BE2C (cell line): Measurements from ENCODE around the gene COPS2.

Source experiments
- DNase-seq: peaks from one replicate; pipeline ENCODE4 v3.0.0-alpha.2; 2020
- H3K27me3 ChIP-seq: fragments of 250-450 bp; sonication (Bioruptor Pico); 2 replicates; pipeline ENCODE4 v1.5.1; 2020; ENCODE audit warnings: mild to moderate bottlenecking
- H3K36me3 ChIP-seq: fragments of 250-450 bp; sonication (Bioruptor Pico); 2 replicates; pipeline ENCODE4 v1.5.1; 2020; ENCODE audit warnings: mild to moderate bottlenecking
- H3K4me1 ChIP-seq: fragments of 250-450 bp; sonication (Bioruptor Pico); 2 replicates; pipeline ENCODE4 v1.5.1; 2020
- H3K4me3 ChIP-seq: 2 replicates; pipeline ENCODE4 v1.5.1; 2011; ENCODE audit warnings: low read depth, low read length
- H3K9me3 ChIP-seq: fragments of 250-450 bp; sonication (Bioruptor Pico); 2 replicates; pipeline ENCODE4 v1.5.1; 2020
- CTCF ChIP-seq: IDR thresholded peaks from 2 replicates; pipeline ENCODE4 v1.5.1; 2012; ENCODE audit warnings: mild to moderate bottlenecking, low read depth, low read length

COPS2 gene

GRCh38 chr15:49169880-49170597 is 14.6 kb upstream of the COPS2 start, which contains the start of gene GALK2:
Gene GALK2 (plus strand): TSS chr15:49170247. CDS start chr15:49170323, 76 bp downstream.
- Histone ChIP-seq H3K36me3 (no peaks in the 10 kb centered on the region), H3K9me3 (no peaks in the 10 kb centered on the region), H3K27me3 (no peaks in the 10 kb centered on the region), H3K4me1 (no peaks in the 10 kb centered on the region), H3K4me3 (peak within 1 kb of the TSS; percentile 96)
- no peak for TF ChIP-seq CTCF
- peak; percentile 82 for DNase-seq

GRCh38 chr15:49168016-49168415 is 12.6 kb upstream of the COPS2 start:
- Histone ChIP-seq H3K9me3 (no peaks in the 10 kb centered on the region), H3K36me3 (no peaks in the 10 kb centered on the region)
- no peak for DNase-seq

GRCh38 chr15:49164865-49165264 is 9.5 kb upstream of the COPS2 start:
- Histone ChIP-seq H3K4me1 (no peaks in the 10 kb centered on the region), H3K36me3 (no peaks in the 10 kb centered on the region), H3K9me3 (no peaks in the 10 kb centered on the region), H3K4me3 (no peak overlapping the region), H3K27me3 (no peaks in the 10 kb centered on the region)
- TF ChIP-seq CTCF: no peak
- no peak for DNase-seq

More at GRCh38 chr15:49168016-49168415, 12.6 kb upstream of the COPS2 start:
- Histone ChIP-seq H3K27me3 (no peaks in the 10 kb centered on the region), H3K4me1 (no peaks in the 10 kb centered on the region), H3K4me3 (no peak overlapping the region)
- no peak for TF ChIP-seq CTCF

GRCh38 chr15:49163678-49164077 is 8.3 kb upstream of the COPS2 start:
- Histone ChIP-seq H3K9me3 (no peaks in the 10 kb centered on the region), H3K4me1 (no peaks in the 10 kb centered on the region), H3K36me3 (no peaks in the 10 kb centered on the region), H3K4me3 (no peak overlapping the region), H3K27me3 (no peaks in the 10 kb centered on the region)
- TF ChIP-seq CTCF: no peak
- DNase-seq: no peak

GRCh38 chr15:49155834-49156627 is 632 bp upstream of the COPS2 start:
- Histone ChIP-seq H3K36me3 (peaks cover 6% of the 10 kb centered on the region), H3K4me3 (peak overlapping the region; percentile 85), H3K9me3 (no peaks in the 10 kb centered on the region), H3K27me3 (no peaks in the 10 kb centered on the region), H3K4me1 (no peaks in the 10 kb centered on the region)
- peak; percentile 16 for DNase-seq
- no peak for TF ChIP-seq CTCF

- peak overlapping the region; percentile 85 for H3K4me3 ChIP-seq
- DNase-seq: no peak
- H3K27me3 ChIP-seq: no peaks in the 10 kb centered on the region
- peaks cover 6% of the 10 kb centered on the region for H3K36me3 ChIP-seq
- no peaks in the 10 kb centered on the region for H3K9me3 ChIP-seq
- H3K4me1 ChIP-seq: no peaks in the 10 kb centered on the region
- TF ChIP-seq CTCF: no peak
Observed at GRCh38 chr15:49154799-49155109, 645 bp downstream of the COPS2 start.
